Amniotic stem cell (primary cell): ENCODE data around the gene TMPRSS9.
"Not testable (repeated sequence)": the region's sequence is repeated elsewhere in the genome, so short reads cannot be mapped to it uniquely, and the experiment has no call there.

Source experiments
- DNase-seq: peaks from one replicate; lab custom pipeline; 2025; lab: John Stamatoyannopoulos, UW

TMPRSS9 gene

DNA sequence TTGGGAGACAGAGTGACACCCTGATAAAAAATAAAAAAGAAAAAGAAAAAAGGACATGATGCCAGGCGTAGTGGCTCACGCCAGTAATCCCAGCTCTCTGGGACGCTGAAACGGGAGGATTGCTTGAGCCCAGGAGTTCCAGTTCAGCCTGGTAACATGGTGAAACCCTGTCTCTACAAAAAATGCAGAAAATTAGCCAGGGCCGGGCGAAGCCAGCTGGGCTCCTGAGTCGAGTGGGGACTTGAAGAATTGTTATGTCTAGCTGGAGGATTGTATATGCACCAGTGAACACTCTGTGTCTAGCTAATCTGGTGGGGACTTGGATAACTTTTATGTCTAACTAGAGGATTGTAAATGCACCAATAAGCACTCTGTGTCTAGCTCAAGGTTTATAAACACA is 32.3 kb downstream of the TMPRSS9 start:
- no peak for DNase-seq

DNA sequence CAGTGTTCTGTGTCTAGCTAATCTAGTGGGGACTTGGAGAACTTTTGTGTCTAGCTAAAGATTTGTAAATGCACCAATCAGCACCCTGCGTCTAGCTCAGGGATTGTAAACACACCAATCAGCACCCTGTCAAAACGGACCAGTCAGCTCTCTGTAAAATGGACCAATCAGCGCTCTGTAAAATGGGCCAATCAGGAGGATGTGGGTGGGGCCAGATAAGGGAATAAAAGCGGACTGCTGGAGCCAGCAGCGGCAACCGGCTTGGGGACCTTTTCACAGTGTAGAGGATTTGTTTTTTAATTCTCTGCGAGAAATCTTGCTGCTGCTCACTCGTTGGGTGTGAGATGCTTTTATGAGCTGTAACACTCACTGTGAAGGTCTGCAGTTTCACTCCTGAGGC is 32.8 kb downstream of the TMPRSS9 start:
- not testable (repeated sequence) for DNase-seq

DNA sequence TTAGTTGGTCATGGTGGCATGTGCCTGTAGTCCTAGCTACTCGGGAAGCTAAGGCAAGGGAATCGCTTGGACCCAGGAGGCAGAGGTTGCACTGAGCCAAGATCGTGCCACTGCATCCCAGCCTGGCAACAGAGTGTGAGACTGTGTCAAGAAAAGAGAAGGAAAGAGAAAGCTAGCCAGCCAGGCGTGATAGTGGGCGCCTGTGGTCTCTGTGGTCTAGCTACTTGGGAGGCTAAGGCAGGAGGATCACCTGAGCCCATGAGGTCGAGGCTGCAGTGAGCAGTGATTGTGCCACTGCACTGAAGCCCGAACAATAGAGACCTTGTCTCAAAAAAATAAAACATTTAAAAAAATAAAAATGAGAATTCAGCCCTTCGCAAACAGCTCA is 34.0 kb downstream of the TMPRSS9 start:
- no peak for DNase-seq

DNA sequence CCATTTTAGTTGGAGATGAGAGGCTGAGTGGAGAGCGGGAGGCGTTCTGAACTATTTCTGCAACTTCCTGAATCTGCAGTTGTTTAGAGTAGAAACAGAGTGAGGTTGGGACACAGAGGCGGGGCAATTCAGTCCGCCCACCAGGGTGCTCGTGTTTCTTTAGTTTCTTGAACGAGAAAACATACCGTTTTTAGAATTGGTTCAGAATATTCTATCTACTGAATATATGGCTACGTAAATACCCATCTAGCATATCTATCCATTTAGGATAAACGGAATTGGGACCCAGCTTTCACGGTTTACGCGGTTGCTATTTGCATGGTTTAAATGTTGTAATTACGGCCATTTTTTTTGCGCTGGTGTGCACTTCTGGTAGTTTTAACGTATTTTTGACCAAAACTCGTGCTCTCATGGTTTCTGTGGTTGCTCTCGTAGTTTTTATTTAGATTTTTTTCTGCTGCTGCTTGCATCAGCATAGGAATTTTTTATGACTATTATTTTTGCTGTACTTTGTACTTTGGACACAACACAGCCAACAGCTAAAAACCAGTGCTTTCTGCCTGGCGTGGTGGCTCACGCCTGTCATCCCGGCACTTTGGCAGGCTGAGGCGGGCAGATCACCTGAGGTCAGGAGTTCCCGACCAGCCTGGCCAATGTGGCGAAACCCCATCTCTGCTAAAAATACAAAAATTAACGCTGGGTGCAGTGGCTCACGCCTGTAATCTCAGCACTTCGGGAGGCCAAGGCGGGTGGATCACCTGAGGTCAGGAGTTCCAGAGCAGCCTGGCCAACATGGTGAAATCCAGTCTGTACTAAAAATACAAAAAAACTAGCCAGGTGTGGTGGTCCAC is 34.6 kb downstream of the TMPRSS9 start:
- DNase-seq: no peak

DNA sequence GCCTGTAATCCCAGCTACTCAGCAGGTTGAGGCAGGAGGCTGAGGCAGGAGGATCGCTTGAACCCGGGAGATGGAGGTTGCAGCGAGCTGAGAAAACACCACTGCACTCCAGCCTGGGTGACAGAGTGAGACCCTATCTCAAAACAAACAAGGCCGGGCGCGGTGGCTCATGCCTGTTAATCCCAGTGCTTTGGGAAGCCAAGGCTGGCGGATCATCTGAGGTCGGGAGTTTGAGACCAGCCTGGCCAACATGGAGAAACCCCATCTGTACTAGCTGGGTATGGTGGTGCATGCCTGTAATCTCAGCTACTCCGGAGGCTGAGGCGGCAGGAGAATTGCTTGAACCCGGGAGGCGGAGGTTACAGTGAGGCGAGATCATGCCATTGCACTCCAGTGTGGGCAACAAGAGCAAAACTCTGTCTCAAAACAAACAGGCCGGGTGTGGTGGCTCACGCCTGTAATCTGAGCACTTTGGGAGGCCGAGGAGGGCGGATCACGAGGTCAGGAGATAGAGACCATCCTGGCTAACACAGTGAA is 35.3 kb downstream of the TMPRSS9 start:
- DNase-seq: not testable (repeated sequence)

DNA sequence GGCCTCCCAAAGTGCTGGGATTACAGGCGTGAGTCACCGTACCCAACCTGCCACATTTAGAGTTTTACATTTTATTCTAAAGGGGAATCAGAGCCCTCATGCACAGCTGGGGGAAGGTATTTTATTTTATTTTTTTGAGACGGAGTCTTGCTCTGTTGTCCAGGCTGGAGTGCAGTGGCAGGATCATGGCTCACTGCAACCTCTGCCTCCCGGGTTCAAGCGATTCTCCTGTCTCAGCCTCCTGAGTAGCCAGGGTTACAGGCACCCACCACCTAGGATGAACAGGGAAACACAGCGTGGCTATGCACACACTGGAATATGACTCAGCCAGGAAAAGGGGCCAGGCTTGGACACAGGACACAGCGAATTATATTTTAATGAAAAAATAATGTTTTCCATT is 37.1 kb downstream of the TMPRSS9 start:
- not testable (repeated sequence) for DNase-seq

DNA sequence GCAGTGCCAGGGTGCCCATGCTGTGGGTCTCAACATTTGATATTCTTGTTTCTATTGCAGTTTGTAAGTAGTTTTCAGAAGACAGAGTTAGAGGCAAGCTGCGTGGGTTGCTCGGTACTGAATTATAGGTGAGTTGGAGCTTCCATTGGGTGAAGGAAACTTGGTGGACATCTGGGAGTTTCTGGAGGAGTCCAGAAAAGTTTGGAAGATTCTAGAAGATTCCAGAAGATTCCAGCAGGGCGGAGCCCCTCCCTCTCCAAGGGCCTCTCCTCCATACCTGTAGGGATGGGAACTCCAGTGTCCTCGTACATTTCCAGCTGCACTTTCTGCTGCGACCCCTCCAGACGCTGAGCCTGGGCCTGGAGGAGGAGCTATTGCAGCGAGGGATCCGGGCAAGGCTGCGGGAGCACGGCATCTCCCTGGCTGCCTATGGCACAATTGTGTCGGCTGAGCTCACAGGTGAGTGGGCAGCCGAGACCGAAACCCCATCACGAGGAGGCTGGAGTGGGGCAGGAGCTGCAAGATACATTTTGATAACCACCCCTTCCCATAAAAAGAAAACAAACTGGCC is 38.8 kb downstream of the TMPRSS9 start:
- DNase-seq: no peak

DNA sequence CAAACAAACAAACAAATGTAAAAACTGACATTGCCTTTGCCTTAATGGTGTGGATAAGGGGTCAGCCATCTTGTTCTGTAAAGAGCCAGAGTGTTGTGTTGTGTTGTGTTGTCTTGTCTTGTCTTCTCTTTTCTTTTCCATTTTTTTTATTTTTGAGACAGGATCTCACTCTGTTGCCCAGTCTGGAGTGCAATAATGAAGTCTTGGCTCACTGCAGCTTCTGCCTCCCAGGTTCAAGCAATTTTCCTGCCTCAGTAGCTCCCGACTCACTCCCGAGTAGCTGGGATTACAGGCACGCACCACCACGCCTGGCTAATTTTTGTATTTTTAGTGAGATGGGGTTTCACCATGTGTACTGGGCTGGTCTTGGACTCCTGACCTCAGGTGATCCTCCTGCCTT is 39.5 kb downstream of the TMPRSS9 start:
- no peak for DNase-seq

DNA sequence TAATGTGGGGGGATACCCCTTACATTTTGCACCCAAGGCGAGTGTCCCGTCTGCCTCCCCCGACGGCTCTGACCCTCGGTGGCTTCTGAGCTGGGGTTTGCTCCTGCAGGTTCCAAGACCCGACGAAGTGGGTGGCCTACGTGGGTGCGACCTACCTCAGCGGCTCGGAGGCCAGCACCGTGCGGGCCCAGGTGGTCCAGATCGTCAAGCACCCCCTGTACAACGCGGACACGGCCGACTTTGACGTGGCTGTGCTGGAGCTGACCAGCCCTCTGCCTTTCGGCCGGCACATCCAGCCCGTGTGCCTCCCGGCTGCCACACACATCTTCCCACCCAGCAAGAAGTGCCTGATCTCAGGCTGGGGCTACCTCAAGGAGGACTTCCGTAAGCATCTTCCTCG is 48.2 kb downstream of the TMPRSS9 start:
- no peak for DNase-seq

DNA sequence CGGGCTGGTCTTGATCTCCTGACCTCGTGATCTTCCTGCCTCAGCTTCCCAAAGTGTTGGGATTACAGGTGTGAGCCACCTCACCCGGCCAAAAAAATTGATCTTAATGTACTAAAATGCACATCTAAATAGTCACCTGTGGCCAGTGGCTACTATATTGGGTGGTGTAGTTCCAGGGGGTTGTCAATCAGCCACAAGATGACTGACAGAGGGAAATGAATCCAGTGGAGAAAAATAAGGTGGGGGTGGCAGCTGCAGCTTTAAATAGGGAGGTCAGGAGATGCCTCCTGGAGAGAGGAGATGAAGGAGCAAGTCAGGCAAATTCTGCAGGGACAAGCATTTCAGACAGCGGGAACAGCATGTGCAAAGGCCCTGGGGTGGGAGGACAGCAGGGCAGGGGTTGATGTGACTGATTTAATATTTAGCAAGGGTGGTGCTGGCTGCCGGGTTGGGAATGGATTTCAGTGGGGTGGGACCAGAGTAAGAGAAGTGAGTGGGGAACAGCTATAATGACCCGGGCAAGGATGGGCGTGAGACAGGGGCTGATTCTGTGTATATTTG is 49.4 kb downstream of the TMPRSS9 start:
- no peak for DNase-seq

DNA sequence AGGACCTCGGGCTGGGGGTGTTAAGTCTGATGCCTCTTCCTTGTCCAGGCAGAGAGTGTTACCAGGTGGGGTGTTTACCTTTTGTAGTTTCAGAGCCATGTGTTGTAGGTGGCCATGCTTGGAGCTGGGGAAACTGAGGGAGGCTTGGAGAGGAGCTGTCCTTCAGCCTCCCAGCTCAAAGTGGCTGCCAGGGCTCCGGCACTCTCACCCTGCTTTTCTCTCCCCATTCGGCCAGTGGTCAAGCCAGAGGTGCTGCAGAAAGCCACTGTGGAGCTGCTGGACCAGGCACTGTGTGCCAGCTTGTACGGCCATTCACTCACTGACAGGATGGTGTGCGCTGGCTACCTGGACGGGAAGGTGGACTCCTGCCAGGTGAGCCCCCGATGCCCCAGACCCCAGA is 50.0 kb downstream of the TMPRSS9 start:
- DNase-seq: no peak

DNA sequence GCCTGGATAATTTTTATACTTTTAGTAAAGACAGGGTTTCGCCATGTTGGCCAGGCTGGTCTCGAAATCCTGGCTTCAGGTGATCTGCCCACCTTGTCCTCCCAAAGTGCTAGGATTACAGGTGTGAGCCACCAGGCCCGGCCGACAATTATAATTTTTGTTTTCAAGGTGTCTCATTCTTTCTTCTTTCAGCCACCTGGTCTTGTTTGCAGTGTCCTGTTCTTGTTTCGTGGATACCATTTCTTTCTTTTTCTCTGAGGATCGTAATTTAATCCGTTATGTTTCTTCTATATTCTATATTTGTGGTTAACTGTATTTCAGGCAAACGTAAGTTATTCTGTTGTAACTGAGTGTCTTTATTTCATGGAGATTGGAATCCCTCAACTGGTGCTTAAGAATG is 51.6 kb downstream of the TMPRSS9 start:
- no peak for DNase-seq

DNA sequence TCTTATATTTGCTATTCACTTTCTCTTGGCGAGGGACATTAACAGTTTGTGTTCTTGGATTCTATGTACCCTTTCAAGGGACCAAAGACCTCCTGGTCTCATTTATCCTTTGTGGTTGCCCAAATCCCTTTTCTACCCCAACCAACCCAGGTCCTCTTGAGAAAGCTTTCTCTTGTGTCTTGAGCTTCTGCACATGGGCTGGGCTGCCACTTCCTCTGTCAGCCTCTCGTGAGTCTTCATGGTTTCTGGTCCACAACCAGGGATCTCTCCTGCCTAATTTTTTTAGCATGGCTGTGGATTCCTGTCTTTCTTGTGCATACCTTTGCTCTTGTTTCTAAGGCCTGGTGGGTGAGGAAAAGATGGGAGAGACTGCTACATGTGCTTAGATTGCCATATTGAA is 52.4 kb downstream of the TMPRSS9 start:
- DNase-seq: no peak

DNA sequence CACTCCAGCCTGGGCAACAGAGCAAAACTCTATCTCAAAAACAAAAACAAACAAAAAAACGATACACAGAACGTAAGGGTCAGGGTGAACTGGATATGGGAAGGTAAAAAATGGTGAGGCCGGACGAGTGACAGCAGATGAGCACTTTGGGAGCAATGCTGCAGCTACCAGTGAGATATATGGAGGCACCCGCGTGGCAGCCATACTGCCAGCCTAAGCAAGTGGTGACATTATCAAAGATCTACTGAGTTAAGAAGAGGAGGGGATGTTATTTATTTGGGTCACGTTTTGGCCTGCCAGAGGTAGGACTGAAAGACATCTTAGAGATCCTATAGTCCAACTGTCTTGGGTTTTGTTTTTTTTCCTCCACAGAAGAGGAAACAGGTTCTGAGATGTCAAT is 53.1 kb downstream of the TMPRSS9 start:
- DNase-seq: no peak

DNA sequence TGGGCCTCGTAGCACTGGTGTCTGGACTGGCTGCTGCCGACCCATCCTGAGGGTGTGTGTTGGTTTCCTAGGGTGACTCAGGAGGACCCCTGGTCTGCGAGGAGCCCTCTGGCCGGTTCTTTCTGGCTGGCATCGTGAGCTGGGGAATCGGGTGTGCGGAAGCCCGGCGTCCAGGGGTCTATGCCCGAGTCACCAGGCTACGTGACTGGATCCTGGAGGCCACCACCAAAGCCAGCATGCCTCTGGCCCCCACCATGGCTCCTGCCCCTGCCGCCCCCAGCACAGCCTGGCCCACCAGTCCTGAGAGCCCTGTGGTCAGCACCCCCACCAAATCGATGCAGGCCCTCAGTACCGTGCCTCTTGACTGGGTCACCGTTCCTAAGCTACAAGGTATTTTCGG is 53.6 kb downstream of the TMPRSS9 start:
- DNase-seq: no peak

DNA sequence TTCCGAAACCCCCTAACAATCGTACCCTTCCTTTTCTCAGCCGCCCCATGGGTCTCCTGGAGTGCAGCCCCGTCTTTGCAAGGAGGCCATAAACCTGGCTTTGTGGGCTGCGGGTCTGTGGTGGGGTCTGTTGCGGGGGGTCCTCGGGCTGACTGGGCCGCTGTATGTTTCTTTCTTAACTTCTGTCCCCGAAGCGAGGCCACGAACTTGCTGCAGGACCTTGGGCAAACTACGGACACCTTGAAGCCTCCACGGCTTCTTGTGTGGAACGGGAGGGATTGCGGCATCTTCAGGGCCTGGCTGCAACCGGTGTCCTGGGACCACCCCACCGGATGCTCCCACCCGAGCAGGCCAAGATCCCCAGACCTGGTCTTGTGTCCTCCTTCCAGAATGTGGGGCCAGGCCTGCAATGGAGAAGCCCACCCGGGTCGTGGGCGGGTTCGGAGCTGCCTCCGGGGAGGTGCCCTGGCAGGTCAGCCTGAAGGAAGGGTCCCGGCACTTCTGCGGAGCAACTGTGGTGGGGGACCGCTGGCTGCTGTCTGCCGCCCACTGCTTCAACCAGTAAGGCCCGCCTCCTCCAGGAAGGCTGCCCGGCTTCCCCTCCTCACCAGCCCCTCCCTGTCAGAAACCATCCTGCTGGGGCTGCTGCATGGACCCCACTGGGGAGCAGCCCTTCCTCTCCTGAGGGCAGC is 55.4 kb downstream of the TMPRSS9 start:
- no peak for DNase-seq

DNA sequence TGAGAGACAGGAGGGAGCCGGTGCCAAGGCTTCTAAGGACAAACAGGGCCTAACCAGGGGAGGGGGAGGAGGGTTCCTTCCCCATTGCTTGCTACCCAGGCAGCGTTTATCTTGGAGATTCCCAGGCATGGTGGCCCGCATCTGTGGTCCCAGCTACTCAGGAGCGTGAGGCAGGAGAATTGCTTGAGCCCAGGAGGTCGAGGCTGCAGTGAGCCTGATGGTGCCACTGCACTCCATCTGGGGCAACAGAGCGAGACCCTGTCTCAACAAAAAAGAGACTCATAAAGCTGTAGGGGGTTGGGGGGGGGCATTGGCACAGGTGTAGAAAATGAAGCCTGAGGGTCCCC is 55.9 kb downstream of the TMPRSS9 start:
- no peak for DNase-seq

DNA sequence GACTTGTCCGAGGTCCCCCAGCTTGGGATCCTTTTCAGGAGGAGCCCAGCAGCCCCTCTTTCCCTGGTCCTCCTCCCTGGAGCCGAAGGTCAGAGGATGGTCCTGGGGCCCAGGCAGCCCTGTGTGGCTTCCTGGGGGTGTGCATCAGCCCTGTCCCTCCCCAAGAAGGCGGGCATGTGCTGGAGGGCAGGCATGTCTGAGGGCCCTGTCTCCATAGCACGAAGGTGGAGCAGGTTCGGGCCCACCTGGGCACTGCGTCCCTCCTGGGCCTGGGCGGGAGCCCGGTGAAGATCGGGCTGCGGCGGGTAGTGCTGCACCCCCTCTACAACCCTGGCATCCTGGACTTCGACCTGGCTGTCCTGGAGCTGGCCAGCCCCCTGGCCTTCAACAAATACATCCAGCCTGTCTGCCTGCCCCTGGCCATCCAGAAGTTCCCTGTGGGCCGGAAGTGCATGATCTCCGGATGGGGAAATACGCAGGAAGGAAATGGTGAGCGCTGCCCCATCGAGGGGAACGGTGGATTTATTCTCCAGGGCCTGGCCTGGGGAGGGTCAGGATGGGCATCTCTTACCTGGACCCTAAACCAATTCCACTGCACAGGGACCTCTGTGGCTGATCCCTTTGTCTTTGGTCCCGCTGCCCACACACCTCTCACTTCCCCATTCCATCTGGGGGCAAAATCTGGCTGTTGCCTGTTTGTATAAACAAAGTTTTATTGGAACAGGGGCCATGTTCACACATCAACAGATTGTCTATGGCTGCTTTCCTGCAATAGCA is 56.4 kb downstream of the TMPRSS9 start:
- DNase-seq: no peak

DNA sequence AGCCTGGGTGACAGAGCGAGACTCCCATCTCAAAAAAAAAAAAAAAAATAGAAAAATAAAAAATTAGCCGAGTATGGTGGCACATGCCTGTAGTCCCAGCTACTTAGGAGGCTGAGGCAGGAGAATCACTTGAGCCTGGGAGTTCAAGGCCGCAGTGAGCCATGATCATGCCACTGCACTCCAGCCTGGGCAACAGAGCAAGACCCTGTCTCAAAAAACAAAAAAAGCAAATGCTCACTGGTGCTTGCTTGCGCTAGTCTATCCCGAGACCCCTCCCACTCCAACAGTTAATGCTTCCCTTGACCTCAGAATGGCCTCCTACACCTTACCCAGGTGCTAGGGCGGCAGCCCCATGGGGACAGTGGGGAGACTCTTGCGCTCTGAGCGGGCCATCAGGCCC is 57.4 kb downstream of the TMPRSS9 start:
- DNase-seq: not testable (repeated sequence)

DNA sequence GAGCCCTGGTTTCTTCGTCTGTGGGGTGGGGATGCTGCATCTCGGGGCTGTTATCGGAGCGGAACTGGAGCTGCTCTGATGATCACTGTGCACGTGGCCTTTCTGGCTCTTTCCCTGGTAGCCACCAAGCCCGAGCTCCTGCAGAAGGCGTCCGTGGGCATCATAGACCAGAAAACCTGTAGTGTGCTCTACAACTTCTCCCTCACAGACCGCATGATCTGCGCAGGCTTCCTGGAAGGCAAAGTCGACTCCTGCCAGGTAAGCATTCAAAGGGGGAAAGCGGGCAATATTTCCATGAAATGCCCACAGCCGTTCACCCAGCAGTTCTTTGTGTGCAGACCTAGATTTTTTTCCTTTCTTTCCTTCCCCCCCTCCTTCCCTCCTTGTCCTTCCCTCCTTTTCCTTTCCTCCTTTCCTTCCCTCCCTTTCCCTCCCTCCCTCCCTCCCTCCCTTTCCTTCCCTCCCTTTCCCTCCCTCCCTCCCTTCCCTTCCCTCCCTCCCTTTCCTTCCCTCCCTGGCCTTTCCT is 57.9 kb downstream of the TMPRSS9 start:
- no peak for DNase-seq

DNA sequence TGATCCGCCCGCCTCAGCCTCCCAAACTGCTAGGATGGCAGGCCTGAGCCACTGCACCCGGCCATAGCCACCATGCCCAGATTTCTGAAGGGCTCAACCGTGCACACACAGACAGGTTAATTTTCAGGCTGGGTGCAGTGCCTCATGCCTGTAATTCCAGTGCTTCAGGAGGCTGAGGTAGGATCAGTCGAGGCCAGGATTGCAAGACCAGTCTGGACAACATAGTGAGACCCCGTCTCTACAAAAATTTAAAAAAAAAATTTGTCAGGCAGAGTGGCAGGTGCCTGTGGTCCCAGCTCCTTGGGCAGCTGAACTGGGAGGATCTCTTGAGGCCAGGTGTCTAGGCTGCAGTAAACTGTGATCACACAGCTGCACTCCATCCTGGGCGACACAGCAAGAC is 59.7 kb downstream of the TMPRSS9 start:
- no peak for DNase-seq

DNA sequence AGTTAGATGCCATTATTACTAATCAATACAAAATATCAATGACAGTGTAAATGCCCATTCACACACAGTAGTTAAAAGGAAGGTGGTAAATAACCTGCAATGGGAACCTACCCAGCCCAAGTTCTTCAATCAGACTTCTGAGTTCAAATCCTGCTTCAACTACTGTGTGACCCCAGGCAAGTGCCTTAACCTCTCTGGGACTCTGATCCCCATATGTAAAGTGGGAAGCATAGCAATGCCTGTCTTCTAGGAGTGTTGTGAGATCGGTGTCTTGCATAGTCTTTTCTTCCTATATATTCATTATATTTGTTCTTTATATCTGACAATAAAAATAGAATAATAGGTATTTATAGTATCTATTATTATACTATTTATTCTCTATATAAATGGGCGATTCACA is 60.4 kb downstream of the TMPRSS9 start:
- DNase-seq: no peak
